GM21737 (cell line): ENCODE results near the gene PDE11A.
A peak's percentile ranks its signal among the peaks of the same experiment; 100 is the strongest.
"Not testable (repeated sequence)": the region's sequence is repeated elsewhere in the genome, so short reads cannot be mapped to it uniquely, and the experiment has no call there.

Experiments
- ATAC-seq: cut with Tn5 transposase; IDR thresholded peaks from one replicate; pipeline ENCODE4 v1.9.1; 2021; ENCODE audit warnings: mild to moderate bottlenecking, moderate library complexity; ENCODE audit not compliant: unreplicated experiment

PDE11A gene

GRCh38 chr2:177828557-177828956 lies 244.0 kb downstream of the PDE11A start:
- ATAC-seq = no peak

- ATAC-seq = no peak
Measured at GRCh38 chr2:177826897-177827296, 245.7 kb downstream of the PDE11A start.

- ATAC-seq = no peak
Measured at GRCh38 chr2:177822941-177823340, 249.6 kb downstream of the PDE11A start.

- ATAC-seq = no peak
Measured at GRCh38 chr2:177818412-177818811, 254.2 kb downstream of the PDE11A start.

- no peak for ATAC-seq
Measured at GRCh38 chr2:177817300-177817699, 255.3 kb downstream of the PDE11A start.

- no peak for ATAC-seq
Measured at GRCh38 chr2:177816766-177817165, 255.8 kb downstream of the PDE11A start.

GRCh38 chr2:177812713-177813396 lies 259.7 kb downstream of the PDE11A start:
- ATAC-seq = no peak

- ATAC-seq = no peak
Measured at GRCh38 chr2:177810906-177811305, 261.7 kb downstream of the PDE11A start.

GRCh38 chr2:177808984-177809809 lies 263.4 kb downstream of the PDE11A start:
- ATAC-seq = no peak

- no peak for ATAC-seq
Measured at GRCh38 chr2:177806025-177806424, 266.6 kb downstream of the PDE11A start.

GRCh38 chr2:177799531-177799930 lies 273.0 kb downstream of the PDE11A start:
- ATAC-seq = no peak

- no peak for ATAC-seq
Measured at GRCh38 chr2:177797808-177798207, 274.8 kb downstream of the PDE11A start.

- ATAC-seq = no peak
Measured at GRCh38 chr2:177796654-177797415, 275.7 kb downstream of the PDE11A start.

- no peak for ATAC-seq
Measured at GRCh38 chr2:177796011-177796410, 276.6 kb downstream of the PDE11A start.

GRCh38 chr2:177785143-177785542 lies 287.4 kb downstream of the PDE11A start:
- ATAC-seq = not testable (repeated sequence)

- ATAC-seq = no peak
Measured at GRCh38 chr2:177784745-177785067, 287.9 kb downstream of the PDE11A start.

GRCh38 chr2:177783835-177784744 lies 288.5 kb downstream of the PDE11A start:
- peak; percentile 67 for ATAC-seq

- no peak for ATAC-seq
Measured at GRCh38 chr2:177783091-177783490, 289.5 kb downstream of the PDE11A start.

- no peak for ATAC-seq
Measured at GRCh38 chr2:177782613-177783012, 290.0 kb downstream of the PDE11A start.

GRCh38 chr2:177778472-177778871 lies 294.1 kb downstream of the PDE11A start:
- ATAC-seq = no peak

GRCh38 chr2:177772529-177772928 lies 300.0 kb downstream of the PDE11A start:
- ATAC-seq = no peak
